GM18517 (cell line): ENCODE data around the gene IL17RB.

Source experiments
- ATAC-seq: cut with Tn5 transposase; IDR thresholded peaks from one replicate; pipeline ENCODE4 v1.9.1; 2021; ENCODE audit warnings: mild to moderate bottlenecking, moderate library complexity; ENCODE audit not compliant: unreplicated experiment

Gene IL17RB

DNA sequence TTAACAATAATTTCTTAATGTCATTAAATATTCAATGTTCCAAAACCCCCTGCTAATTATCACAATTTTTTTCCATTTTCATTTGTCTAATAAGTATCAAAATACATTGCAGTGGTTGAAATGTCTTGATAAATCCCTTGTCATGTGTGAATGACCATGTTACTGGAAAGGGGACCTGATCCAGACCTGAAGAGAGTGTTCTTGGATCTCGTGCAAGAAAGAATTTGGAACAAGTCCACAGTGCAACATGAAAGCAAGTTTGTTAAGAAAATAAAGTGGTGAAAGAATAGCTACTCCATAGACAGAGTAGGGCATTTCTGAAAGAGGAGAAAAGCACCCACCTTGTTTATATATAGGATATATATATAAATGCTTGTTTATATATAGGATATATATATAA, 55.7 kb downstream of the IL17RB start:
- no peak for ATAC-seq

DNA sequence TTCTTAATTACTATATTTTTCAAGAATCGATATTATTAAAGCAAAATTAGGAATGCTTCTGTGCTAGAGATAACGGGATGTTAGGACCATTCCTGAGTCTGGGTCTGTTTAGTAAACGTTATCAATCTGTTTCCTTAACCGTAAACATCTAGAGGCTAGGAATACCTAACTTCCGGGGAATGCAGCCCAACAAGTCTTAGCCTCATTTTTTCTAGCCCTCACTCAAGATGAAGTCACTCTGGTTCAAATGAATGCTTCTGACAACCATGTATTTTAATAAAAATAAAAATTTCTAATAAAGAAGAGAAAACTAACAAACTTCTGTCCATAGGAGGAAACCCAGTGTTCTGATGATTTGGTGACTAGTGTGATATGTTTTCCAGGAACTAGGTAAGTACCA, 56.3 kb downstream of the IL17RB start:
- no peak for ATAC-seq

DNA sequence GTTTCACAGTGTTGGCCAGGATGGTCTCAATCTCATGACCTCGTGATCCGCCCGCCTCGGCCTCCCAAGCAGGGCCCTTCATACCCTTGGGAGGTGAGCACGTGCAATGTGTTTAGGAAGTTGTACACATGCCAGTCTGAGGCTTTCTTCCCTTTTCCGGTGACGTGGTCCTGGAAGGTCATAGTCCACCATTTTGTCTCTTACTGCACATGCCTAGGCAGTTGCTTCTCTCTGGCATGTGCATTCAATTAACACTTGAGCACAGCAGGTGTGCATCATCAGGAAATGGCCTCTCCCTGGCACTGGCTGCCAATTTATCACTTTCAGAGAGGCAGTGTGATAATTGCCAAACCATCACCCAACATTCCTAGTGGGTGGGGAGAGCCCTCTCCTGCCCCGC, 67.0 kb downstream of the IL17RB start:
- ATAC-seq: no peak
